Ishikawa (cell line): Measurements from ENCODE around the gene PTPRD.

ENCODE experiments used
- CEBPB ChIP-seq: IDR thresholded peaks from 2 replicates; pipeline ENCODE4 v1.6.1; 2012
- CREB1 ChIP-seq: IDR thresholded peaks from 2 replicates; pipeline ENCODE4 v1.6.1; 2012; ENCODE audit warnings: low read depth
- EGR1 ChIP-seq: IDR thresholded peaks from 2 replicates; pipeline ENCODE4 v1.6.1; 2012
- EP300 ChIP-seq: IDR thresholded peaks from 2 replicates; pipeline ENCODE4 v1.6.1; 2012; ENCODE audit warnings: borderline replicate concordance
- FOXM1 ChIP-seq: IDR thresholded peaks from 2 replicates; pipeline ENCODE4 v1.6.1; 2012; ENCODE audit warnings: low read depth, borderline replicate concordance
- MAX ChIP-seq: IDR thresholded peaks from 2 replicates; pipeline ENCODE4 v1.6.1; 2012
- NFIC ChIP-seq: IDR thresholded peaks from 2 replicates; pipeline ENCODE4 v1.6.1; 2012
- RAD21 ChIP-seq: IDR thresholded peaks from 2 replicates; pipeline ENCODE4 v1.6.1; 2012; ENCODE audit warnings: low read depth
- REST ChIP-seq: IDR thresholded peaks from 2 replicates; pipeline ENCODE4 v1.6.1; 2012; ENCODE audit warnings: low read depth, mild to moderate bottlenecking
- TAF1 ChIP-seq: IDR thresholded peaks from 2 replicates; pipeline ENCODE4 v1.6.1; 2012; ENCODE audit warnings: low read depth, mild to moderate bottlenecking
- TCF12 ChIP-seq: IDR thresholded peaks from 2 replicates; pipeline ENCODE4 v1.6.1; 2012; ENCODE audit warnings: low read depth
- TEAD4 ChIP-seq: IDR thresholded peaks from 2 replicates; pipeline ENCODE4 v1.6.1; 2012
- USF1 ChIP-seq: IDR thresholded peaks from 2 replicates; pipeline ENCODE4 v1.6.1; 2012
- YY1 ChIP-seq: IDR thresholded peaks from 2 replicates; pipeline ENCODE4 v1.6.1; 2012; ENCODE audit warnings: low read depth
- ZBTB7A ChIP-seq: IDR thresholded peaks from 2 replicates; pipeline ENCODE4 v1.6.1; 2012; ENCODE audit warnings: low read depth

The PTPRD gene

GRCh38 chr9:8356406-8356805, 2256.4 kb downstream of the PTPRD start:
- TF ChIP-seq MAX (no peak), TAF1 (no peak), TCF12 (no peak), RAD21 (no peak), YY1 (no peak), CREB1 (no peak), USF1 (no peak), REST (no peak), TEAD4 (no peak), NFIC (no peak), EP300 (no peak)

GRCh38 chr9:8351436-8351835, 2261.4 kb downstream of the PTPRD start:
- TF ChIP-seq NFIC = no peak
- no peak for TF ChIP-seq CEBPB
- no peak for TF ChIP-seq RAD21
- no peak for TF ChIP-seq YY1
- TF ChIP-seq FOXM1 = no peak
- TF ChIP-seq TCF12 = no peak
- no peak for TF ChIP-seq ZBTB7A
- no peak for TF ChIP-seq TAF1
- TF ChIP-seq EGR1 = no peak
- no peak for TF ChIP-seq MAX
- no peak for TF ChIP-seq CREB1
- TF ChIP-seq EP300 = no peak
- TF ChIP-seq REST = no peak
- no peak for TF ChIP-seq USF1

- TF ChIP-seq NFIC (no peak), TCF12 (no peak), CREB1 (no peak), YY1 (no peak), FOXM1 (no peak), RAD21 (no peak), TAF1 (no peak), EP300 (no peak), MAX (no peak), EGR1 (no peak), ZBTB7A (no peak), USF1 (no peak), CEBPB (no peak), REST (no peak), TEAD4 (no peak)
These were observed 2262.9 kb downstream of the PTPRD start for GRCh38 chr9:8349901-8350300.

- no peak for TF ChIP-seq REST
- no peak for TF ChIP-seq EP300
- no peak for TF ChIP-seq TEAD4
- no peak for TF ChIP-seq FOXM1
- no peak for TF ChIP-seq CREB1
- TF ChIP-seq CEBPB = no peak
- no peak for TF ChIP-seq YY1
- TF ChIP-seq USF1 = no peak
- TF ChIP-seq EGR1 = no peak
These were observed 2263.4 kb downstream of the PTPRD start for GRCh38 chr9:8349376-8349775.
